ENCODE measurements around the gene TTC21A. TPM values are rescaled to one million over a fixed set of nuclear protein-coding genes. Genes with fewer than 3 reads are reported as not detected.

TTC21A gene
- total RNA-seq, 1 donor from 2014 or later = 12.3 TPM

GRCh38 chr3:39183211-39184080 lies 76.0 kb downstream of the TTC21A start:
- H3K4me3 Mint-ChIP-seq = no peak overlapping the region
- no peaks in the 10 kb centered on the region for H3K9me3 Mint-ChIP-seq
- DNase-seq (ENCODE audit: low spot score in 2 of 2, unreplicated experiment in 2 of 2) = no peak
- peaks cover 33% of the 10 kb centered on the region for H3K4me1 Mint-ChIP-seq
- H3K27me3 Mint-ChIP-seq (ENCODE audit: low read depth) = no peaks in the 10 kb centered on the region
- peak overlapping the region; percentile 68 for H3K27ac Mint-ChIP-seq
- no peak for TF ChIP-seq CTCF (IDR thresholded peaks at IDR 0.05; ENCODE audit: unreplicated experiment)
- no peaks in the 10 kb centered on the region for H3K36me3 Mint-ChIP-seq

DNA sequence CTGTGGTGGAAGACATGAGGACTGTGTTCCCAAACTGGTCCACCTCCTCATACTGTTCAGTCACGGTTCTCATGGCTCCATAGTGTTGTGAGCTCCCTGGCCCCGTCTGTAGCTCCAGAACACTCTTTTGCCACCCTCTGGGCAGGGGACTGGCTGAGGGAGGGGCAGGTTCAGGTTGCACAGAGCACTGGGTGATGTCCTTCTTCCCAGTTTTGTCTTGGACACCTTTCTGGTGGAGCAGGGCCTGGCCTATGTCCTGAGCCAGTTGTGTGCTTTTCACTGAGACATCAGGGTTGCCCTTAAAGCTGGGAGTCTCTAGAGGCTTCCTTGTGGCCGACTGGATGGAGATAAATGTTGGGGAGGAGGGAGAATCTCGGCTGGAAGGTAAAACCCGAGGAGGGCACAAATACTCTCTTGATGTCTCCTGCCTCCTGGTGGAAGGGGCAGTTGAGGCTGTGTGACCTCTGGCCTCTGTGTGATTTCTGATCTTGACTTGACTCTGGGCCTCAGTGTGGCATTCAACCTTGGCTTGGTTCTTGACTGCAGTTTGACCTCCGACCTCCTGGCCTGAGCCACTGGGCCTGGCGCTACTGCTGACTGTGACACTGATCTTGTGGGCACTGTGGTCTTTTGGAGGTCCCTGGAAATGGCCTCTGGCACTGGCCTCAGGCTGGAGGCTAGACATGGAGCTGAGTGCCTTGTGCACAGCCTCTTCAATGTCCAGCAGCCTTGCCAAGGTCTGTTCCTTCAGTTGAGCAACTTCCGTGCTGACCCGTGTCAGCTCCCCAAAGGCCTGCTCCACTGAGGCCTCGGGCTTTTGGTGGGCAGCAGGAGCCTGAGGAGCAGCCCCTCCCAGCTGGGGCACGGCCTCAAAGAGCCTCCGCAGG lies 76.8 kb downstream of the TTC21A start:
- Mint-ChIP-seq H3K27ac (no peak overlapping the region), H3K4me3 (no peak overlapping the region), H3K4me1 (peaks cover 25% of the 10 kb centered on the region), H3K27me3 (ENCODE audit: low read depth) (no peaks in the 10 kb centered on the region), H3K36me3 (no peaks in the 10 kb centered on the region), H3K9me3 (no peaks in the 10 kb centered on the region)
- no peak for DNase-seq (ENCODE audit: low spot score in 2 of 2, unreplicated experiment in 2 of 2)
- TF ChIP-seq CTCF (IDR thresholded peaks at IDR 0.05; ENCODE audit: unreplicated experiment) = no peak

DNA sequence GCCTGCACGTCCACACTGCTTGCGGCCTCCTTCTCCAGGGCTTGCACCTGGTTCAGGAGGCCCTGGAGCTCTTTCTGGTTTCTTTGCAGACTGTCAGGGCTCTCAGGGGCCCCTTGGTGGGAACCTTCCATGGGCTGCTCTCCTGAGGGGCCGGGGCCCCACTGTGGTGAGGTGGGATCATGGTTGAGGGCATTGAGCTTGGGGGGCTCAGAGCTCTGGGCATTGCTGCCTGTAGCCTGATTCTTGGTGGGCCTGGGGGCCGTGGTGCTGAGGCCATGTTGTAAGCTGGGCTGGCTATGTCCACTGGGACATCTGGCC lies 77.4 kb downstream of the TTC21A start:
- peaks cover 22% of the 10 kb centered on the region for H3K4me1 Mint-ChIP-seq
- H3K27me3 Mint-ChIP-seq (ENCODE audit: low read depth) = no peaks in the 10 kb centered on the region
- no peak for TF ChIP-seq CTCF (IDR thresholded peaks at IDR 0.05; ENCODE audit: unreplicated experiment)
- H3K36me3 Mint-ChIP-seq = no peaks in the 10 kb centered on the region
- DNase-seq (ENCODE audit: low spot score in 2 of 2, unreplicated experiment in 2 of 2) = no peak
- H3K9me3 Mint-ChIP-seq = no peaks in the 10 kb centered on the region
- H3K27ac Mint-ChIP-seq = no peak overlapping the region
- no peak overlapping the region for H3K4me3 Mint-ChIP-seq

GRCh38 chr3:39185326-39185958 lies 78.0 kb downstream of the TTC21A start:
- no peaks in the 10 kb centered on the region for H3K36me3 Mint-ChIP-seq

More at GRCh38 chr3:39185326-39185958, 78.0 kb downstream of the TTC21A start:
- Mint-ChIP-seq H3K4me3 (no peak overlapping the region), H3K4me1 (peaks cover 18% of the 10 kb centered on the region), H3K27ac (no peak overlapping the region), H3K9me3 (no peaks in the 10 kb centered on the region), H3K27me3 (ENCODE audit: low read depth) (no peaks in the 10 kb centered on the region)
- no peak for TF ChIP-seq CTCF (IDR thresholded peaks at IDR 0.05; ENCODE audit: unreplicated experiment)
- DNase-seq (ENCODE audit: low spot score in 2 of 2, unreplicated experiment in 2 of 2) = no peak
